Measurements from ENCODE around the gene FSIP1. TPM values are rescaled to one million over a fixed set of nuclear protein-coding genes. Genes with fewer than 3 reads are reported as not detected.

The FSIP1 gene
- total RNA-seq (2022; extraction: Qiagen RNA extraction; ENCODE audit: low read depth) = 0.32 to 1.0 TPM (median 0.59 TPM) in 5 replicates

DNA sequence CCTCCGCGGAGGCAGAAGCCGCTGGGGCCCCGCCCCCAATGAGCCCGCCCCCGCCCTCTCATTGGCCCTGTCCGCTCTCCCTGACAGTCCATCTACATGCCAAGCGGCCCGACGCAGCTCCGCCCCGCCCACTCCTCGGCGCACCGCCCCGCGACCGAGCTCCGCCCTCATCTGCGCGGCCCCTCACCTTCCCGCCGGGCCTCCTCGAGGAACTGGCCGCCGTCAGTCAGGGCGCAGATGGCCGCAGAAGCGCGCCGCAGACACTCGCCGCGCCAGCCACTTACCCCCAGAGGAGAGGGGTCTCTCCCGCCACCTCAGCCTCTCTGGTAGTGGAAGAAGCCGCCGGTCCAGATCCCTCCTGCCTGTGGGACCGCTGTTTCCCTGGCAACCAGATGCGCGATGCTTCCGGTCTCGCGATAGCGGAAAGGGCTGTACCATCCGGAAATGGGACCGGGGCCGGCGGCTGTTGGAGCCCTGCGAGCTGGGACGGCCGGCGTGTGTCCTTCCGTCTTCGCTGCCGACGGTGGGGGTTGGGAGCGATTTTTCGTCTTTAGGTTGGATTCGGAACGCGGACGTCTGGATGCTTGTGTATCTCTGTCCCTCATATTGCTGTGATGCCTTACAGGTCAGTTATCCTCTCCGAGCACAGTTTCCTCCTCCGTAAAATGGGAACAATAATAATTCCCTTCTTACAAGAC lies at the start of gene FSIP1:
FSIP1 (minus strand) TSS at position 401 of the 698 bp plus-strand sequence. CDS start 6,317 bp downstream, outside the sequence.

DNA sequence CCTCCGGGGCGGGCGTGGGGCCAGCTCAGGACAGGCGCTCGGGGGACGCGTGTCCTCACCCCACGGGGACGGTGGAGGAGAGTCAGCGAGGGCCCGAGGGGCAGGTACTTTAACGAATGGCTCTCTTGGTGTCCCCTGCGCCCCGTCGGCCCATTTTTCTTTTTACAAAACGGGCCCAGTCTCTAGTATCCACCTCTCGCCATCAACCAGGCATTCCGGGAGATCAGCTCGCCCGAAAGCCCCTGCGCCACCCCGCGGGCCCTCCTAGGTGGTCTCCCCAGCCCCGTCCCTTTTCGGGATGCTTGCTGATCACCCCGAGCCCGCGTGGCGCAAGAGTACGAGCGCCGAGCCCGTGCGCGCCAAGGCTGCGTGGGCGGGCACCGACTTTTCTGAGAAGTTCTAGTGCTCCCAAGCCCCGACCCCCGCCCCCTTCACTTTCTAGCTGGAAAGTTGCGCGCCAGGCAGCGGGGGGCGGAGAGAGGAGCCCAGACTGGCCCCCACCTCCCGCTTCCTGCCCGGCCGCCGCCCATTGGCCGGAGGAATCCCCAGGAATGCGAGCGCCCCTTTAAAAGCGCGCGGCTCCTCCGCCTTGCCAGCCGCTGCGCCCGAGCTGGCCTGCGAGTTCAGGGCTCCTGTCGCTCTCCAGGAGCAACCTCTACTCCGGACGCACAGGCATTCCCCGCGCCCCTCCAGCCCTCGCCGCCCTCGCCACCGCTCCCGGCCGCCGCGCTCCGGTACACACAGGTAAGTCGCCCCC lies 202.0 kb downstream of the FSIP1 start, which contains the start of gene THBS1:
THBS1 (plus strand) TSS at position 595 of the 757 bp plus-strand sequence. CDS start 779 bp downstream, outside the sequence.

Other genes with a start within 250 kb of the FSIP1 start
- gene THBS1, start 201.8 kb downstream of the FSIP1 start, total RNA-seq (2022; extraction: Qiagen RNA extraction; ENCODE audit: low read depth) = 29.2 to 48.5 TPM (median 39.2 TPM) in 5 replicates
- 10.6 to 14.4 TPM (median 13.0 TPM) in 5 replicates for gene GPR176, start 137.4 kb upstream of the FSIP1 start, total RNA-seq (2022; extraction: Qiagen RNA extraction; ENCODE audit: low read depth)
- 14.5 to 20.1 TPM (median 18.5 TPM) in 5 replicates for gene EIF2AK4, start 151.3 kb upstream of the FSIP1 start, total RNA-seq (2022; extraction: Qiagen RNA extraction; ENCODE audit: low read depth)